ENCODE measurements around the gene CAV2.

The CAV2 gene

DNA sequence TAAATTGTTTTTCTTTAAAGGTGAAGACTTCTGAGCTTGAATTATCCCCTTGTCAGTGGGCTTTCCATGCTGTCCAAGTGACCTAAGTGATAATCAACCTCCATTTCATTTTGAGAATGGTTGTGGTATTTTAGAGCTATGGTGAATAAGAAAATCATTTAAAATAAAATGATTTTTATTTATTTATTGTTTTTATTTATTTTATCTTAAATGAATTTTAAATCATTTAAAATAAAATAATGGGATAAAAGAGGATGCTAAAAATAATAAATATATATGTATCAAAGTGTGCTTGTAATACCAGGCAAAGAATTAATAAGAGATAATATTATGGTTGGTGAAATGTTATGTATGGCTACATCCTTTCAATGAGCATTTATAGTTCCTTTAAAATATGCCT, 49.8 kb downstream of the CAV2 start:
- Histone ChIP-seq H3K4me3 (ENCODE audit: low read length) (no peak overlapping the region), H3K9me3 (ENCODE audit: control insufficient read depth, low read length) (no peaks in the 10 kb centered on the region), H3K9ac (ENCODE audit: low read length) (peak overlapping the region; percentile 40), H3K4me1 (ENCODE audit: control insufficient read depth, insufficient read depth, low read length) (peaks cover 91% of the 10 kb centered on the region), H3K27me3 (replicated peaks; ENCODE audit: control insufficient read depth, insufficient read depth, low read length) (no peaks in the 10 kb centered on the region), H3K36me3 (ENCODE audit: control insufficient read depth, insufficient read depth, low read length, severe bottlenecking) (peaks cover 96% of the 10 kb centered on the region)
- DNase-seq (ENCODE audit: low read depth), result no peak

DNA sequence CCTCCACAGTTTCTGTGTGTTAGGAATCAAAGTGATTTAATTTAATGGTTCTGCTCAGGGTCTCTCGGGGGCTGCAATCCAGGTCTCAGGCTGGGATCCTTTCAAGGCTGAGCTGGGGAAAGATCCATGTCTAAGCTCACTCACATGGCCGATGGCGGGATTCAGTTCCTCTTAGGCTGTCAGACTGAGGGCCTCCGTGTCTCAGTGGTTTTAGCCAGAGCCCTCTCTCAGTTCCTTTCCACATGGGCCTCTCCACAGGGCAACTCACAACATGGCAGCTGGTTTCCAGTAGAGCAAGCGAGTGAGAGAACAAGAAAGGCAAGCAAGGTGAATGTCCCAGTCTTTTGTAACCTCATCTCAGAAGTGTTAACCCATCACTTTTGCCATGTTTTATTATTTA, 52.2 kb downstream of the CAV2 start:
- H3K9ac ChIP-seq (ENCODE audit: low read length), result no peak overlapping the region
- H3K36me3 ChIP-seq (ENCODE audit: control insufficient read depth, insufficient read depth, low read length, severe bottlenecking), result peaks cover 88% of the 10 kb centered on the region
- H3K4me1 ChIP-seq (ENCODE audit: control insufficient read depth, insufficient read depth, low read length), result peaks cover 92% of the 10 kb centered on the region
- H3K4me3 ChIP-seq (ENCODE audit: low read length), result no peak overlapping the region
- DNase-seq (ENCODE audit: low read depth), result no peak
- no peaks in the 10 kb centered on the region for H3K27me3 ChIP-seq (replicated peaks; ENCODE audit: control insufficient read depth, insufficient read depth, low read length)
- no peaks in the 10 kb centered on the region for H3K9me3 ChIP-seq (ENCODE audit: control insufficient read depth, low read length)

DNA sequence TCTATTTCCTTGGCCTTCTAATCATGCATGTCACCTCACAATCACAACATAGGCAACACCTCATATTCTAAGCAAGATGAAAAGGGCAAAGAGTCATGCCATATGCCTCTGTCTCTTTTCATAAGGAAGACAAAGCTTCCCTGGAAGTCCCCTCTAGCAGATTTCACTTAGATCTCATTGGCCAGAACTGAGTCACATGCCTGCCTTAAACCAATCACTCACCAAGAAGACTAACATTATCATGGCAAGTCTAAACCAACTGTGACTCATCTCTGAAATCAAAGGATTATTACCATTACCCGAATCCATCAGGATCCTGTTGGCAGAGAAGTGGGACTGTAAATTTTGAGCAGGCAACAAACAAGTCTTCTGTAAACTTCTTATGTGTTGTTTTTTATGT, 53.1 kb downstream of the CAV2 start:
- DNase-seq (ENCODE audit: low read depth), result no peak
- H3K27me3 ChIP-seq (replicated peaks; ENCODE audit: control insufficient read depth, insufficient read depth, low read length), result no peaks in the 10 kb centered on the region
- H3K4me3 ChIP-seq (ENCODE audit: low read length), result no peak overlapping the region

DNA sequence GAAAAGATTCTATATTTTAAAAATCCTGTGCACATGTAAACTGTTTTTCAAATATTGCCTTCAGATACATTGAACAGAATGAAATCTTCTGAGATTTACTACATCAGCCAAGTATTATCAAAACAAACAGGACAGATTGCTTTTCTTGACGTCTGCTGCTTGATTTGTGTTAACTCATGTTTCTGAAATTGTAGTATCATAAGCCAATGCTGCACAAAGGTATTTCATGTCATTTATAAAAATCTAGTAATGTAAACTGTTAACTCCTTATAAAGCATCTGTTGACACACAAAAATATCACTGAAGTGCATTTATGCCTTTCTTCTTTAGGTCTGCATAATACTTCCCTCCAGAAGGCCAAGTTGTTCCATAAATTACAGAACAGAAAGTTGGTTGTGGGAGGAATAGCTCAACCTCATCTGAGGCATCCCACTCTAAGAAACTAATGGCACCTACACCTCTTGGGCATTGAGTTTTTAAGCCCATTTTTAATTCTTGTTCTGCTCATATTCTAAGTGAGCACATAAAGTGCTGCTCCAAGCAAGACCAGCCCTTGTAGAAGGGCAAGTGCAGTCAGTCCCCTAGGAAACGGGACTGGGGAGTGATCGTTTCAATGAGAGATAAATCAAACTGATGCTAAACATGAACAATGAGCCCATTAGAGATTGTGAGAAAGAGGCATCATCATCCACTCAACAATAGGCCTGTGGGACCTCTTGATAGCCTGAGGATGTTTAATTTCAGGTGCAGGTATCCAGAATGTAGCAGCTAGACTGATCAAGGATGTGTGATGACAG, 53.8 kb downstream of the CAV2 start:
- H3K27me3 ChIP-seq (replicated peaks; ENCODE audit: control insufficient read depth, insufficient read depth, low read length), result no peaks in the 10 kb centered on the region
- peaks cover 83% of the 10 kb centered on the region for H3K4me1 ChIP-seq (ENCODE audit: control insufficient read depth, insufficient read depth, low read length)
- H3K36me3 ChIP-seq (ENCODE audit: control insufficient read depth, insufficient read depth, low read length, severe bottlenecking), result peaks cover 89% of the 10 kb centered on the region
- H3K9ac ChIP-seq (ENCODE audit: low read length), result peak overlapping the region; percentile 42
- no peaks in the 10 kb centered on the region for H3K9me3 ChIP-seq (ENCODE audit: control insufficient read depth, low read length)
- DNase-seq (ENCODE audit: low read depth), result no peak
- H3K4me3 ChIP-seq (ENCODE audit: low read length), result no peak overlapping the region

More for the DNA sequence above, 53.1 kb downstream of the CAV2 start:
- no peak overlapping the region for H3K9ac ChIP-seq (ENCODE audit: low read length)
- H3K4me1 ChIP-seq (ENCODE audit: control insufficient read depth, insufficient read depth, low read length), result peaks cover 91% of the 10 kb centered on the region
- peaks cover 89% of the 10 kb centered on the region for H3K36me3 ChIP-seq (ENCODE audit: control insufficient read depth, insufficient read depth, low read length, severe bottlenecking)
- H3K9me3 ChIP-seq (ENCODE audit: control insufficient read depth, low read length), result no peaks in the 10 kb centered on the region

DNA sequence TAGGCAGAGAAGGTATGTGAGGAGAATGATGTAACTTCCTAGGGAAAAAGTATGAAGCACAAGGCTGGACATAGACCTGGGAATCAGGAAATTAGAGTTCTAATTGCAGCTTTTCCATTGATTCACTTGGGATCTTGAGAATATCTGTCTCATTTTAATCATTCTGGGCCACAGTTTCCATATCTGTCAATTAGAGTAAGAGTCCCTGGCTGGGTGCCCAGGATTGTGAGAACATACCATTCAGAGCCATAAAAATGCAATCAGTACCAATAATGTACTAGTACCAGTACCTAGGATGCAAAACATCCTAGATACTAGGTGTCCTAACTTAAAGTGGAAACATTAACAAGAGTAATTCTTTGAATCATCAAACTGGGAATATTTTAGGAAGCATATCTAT, 54.9 kb downstream of the CAV2 start:
- Histone ChIP-seq H3K36me3 (ENCODE audit: control insufficient read depth, insufficient read depth, low read length, severe bottlenecking) (peaks cover 91% of the 10 kb centered on the region), H3K9ac (ENCODE audit: low read length) (peak overlapping the region; percentile 42), H3K27me3 (replicated peaks; ENCODE audit: control insufficient read depth, insufficient read depth, low read length) (no peaks in the 10 kb centered on the region), H3K4me1 (ENCODE audit: control insufficient read depth, insufficient read depth, low read length) (peaks cover 75% of the 10 kb centered on the region), H3K9me3 (ENCODE audit: control insufficient read depth, low read length) (no peaks in the 10 kb centered on the region), H3K4me3 (ENCODE audit: low read length) (no peak overlapping the region)
- DNase-seq (ENCODE audit: low read depth), result peak; percentile 59

DNA sequence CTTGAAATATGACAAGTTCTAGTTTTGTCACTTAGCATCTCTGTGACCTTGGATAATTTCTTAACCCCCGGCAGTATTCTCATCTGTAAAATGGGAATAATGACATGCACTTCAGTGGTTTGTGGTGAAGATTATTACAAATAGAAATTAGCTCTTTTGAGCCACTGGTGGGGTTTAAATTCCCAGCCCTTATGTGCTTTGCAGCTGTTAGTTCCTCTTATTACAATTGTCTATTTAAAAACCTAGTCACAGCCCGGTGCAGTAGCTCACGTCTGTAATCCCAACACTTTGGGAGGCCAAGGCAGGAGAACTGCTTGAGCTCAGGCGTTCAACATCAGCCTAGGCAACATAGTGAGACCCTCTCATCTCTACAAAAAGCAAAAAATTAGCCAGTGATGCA, 55.4 kb downstream of the CAV2 start:
- H3K27me3 ChIP-seq (replicated peaks; ENCODE audit: control insufficient read depth, insufficient read depth, low read length), result no peaks in the 10 kb centered on the region
- H3K4me3 ChIP-seq (ENCODE audit: low read length), result no peak overlapping the region
- no peak for DNase-seq (ENCODE audit: low read depth)
- peaks cover 76% of the 10 kb centered on the region for H3K4me1 ChIP-seq (ENCODE audit: control insufficient read depth, insufficient read depth, low read length)
- no peaks in the 10 kb centered on the region for H3K9me3 ChIP-seq (ENCODE audit: control insufficient read depth, low read length)
- H3K9ac ChIP-seq (ENCODE audit: low read length), result peak overlapping the region; percentile 28
- peaks cover 91% of the 10 kb centered on the region for H3K36me3 ChIP-seq (ENCODE audit: control insufficient read depth, insufficient read depth, low read length, severe bottlenecking)

DNA sequence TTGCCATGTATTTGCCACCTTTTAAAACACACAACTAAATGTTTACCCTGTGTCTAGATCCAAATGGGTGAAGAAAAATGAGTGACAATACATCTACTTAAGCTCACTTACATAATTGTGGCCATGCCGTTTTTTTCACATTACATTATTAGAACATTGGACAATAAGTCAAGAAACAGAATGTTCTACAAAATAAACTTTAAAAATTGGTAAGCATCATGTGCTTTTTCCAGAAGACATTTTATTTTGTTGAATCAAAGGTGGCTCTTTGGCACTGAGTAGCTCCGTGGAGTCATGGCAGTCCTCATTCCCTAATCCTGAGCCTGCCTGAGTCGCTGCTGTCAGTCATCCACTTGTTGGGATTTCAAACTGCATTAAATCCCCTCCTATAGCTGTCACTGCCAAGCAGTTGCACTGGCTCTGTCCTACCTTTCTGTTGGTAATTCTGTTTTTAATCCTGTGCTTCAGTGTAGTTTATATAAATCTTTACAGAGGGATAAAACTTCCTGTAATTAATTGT, 57.6 kb downstream of the CAV2 start:
- H3K4me1 ChIP-seq (ENCODE audit: control insufficient read depth, insufficient read depth, low read length), result peaks cover 74% of the 10 kb centered on the region

DNA sequence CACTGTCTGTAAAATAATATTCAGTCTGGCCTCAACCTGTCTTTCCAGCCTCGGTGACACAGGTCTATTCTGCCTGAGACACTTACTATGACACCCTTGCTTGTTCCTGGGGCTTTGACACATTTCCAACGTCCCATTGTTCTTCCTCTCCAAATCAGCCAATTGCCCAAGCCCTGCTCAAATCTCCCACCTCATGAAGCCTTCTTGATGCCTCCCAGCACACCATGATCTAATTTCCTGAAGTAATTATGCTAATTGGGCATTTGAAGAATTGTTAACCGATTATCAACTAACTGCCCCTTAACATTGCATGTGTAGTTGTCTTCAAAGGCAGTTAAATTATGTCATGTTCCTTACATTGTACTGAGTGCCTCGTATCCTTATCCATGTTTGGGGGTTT, 58.4 kb downstream of the CAV2 start:
- Histone ChIP-seq H3K27me3 (replicated peaks; ENCODE audit: control insufficient read depth, insufficient read depth, low read length) (no peaks in the 10 kb centered on the region), H3K4me1 (ENCODE audit: control insufficient read depth, insufficient read depth, low read length) (peaks cover 71% of the 10 kb centered on the region), H3K36me3 (ENCODE audit: control insufficient read depth, insufficient read depth, low read length, severe bottlenecking) (peaks cover 78% of the 10 kb centered on the region), H3K9me3 (ENCODE audit: control insufficient read depth, low read length) (no peaks in the 10 kb centered on the region), H3K9ac (ENCODE audit: low read length) (no peak overlapping the region), H3K4me3 (ENCODE audit: low read length) (no peak overlapping the region)
- DNase-seq (ENCODE audit: low read depth), result no peak

More for the DNA sequence above, 57.6 kb downstream of the CAV2 start:
- no peak overlapping the region for H3K9ac ChIP-seq (ENCODE audit: low read length)
- H3K36me3 ChIP-seq (ENCODE audit: control insufficient read depth, insufficient read depth, low read length, severe bottlenecking), result peaks cover 85% of the 10 kb centered on the region
- no peaks in the 10 kb centered on the region for H3K27me3 ChIP-seq (replicated peaks; ENCODE audit: control insufficient read depth, insufficient read depth, low read length)
- no peak for DNase-seq (ENCODE audit: low read depth)
- no peaks in the 10 kb centered on the region for H3K9me3 ChIP-seq (ENCODE audit: control insufficient read depth, low read length)
- H3K4me3 ChIP-seq (ENCODE audit: low read length), result no peak overlapping the region
